GM23338 (cell line): ENCODE results near the gene ADRA2B. TPM values are rescaled to one million over a fixed set of nuclear protein-coding genes. Genes with fewer than 3 reads are reported as not detected.

Experiments used
- ATAC-seq: fragments of 200-7000 bp; cut with Tn5 transposase; 3 replicates; pipeline ENCODE4 v1.9.1; 2020
- DNase-seq: peaks from one replicate; pipeline ENCODE4 v3.0.0-alpha.2; 2015; ENCODE audit warnings: low spot score
- H2AFZ ChIP-seq: fragments of 200-600 bp; sonication (generic); 2 replicates; pipeline ENCODE4 v1.8.0; 2016; ENCODE audit warnings: antibody characterized with exemption, mild to moderate bottlenecking, moderate library complexity
- H3F3A ChIP-seq: fragments of 200-600 bp; sonication (generic); replicated peaks from 2 replicates; pipeline ENCODE4 v1.8.0; 2017; ENCODE audit warnings: antibody characterized with exemption, mixed run types, low read depth
- H3K27ac ChIP-seq: fragments of 200-600 bp; sonication (generic); 2 replicates; pipeline ENCODE4 v1.6.1; 2016; ENCODE audit warnings: low read depth
- H3K27me3 ChIP-seq: fragments of 200-600 bp; sonication (generic); 2 replicates; pipeline ENCODE4 v1.8.0; 2016; ENCODE audit warnings: mild to moderate bottlenecking, mixed run types, moderate library complexity; ENCODE audit not compliant: insufficient read depth
- H3K36me3 ChIP-seq: fragments of 200-600 bp; sonication (generic); 2 replicates; pipeline ENCODE4 v1.8.0; 2016; ENCODE audit warnings: mild to moderate bottlenecking; ENCODE audit not compliant: insufficient read depth
- H3K4me1 ChIP-seq: fragments of 200-600 bp; sonication (generic); 2 replicates; pipeline ENCODE4 v1.8.0; 2016; ENCODE audit warnings: mild to moderate bottlenecking, moderate library complexity; ENCODE audit not compliant: insufficient read depth
- H3K4me2 ChIP-seq: fragments of 200-600 bp; sonication (generic); 2 replicates; pipeline ENCODE4 v1.7.1; 2017; ENCODE audit warnings: mixed run types
- H3K4me3 ChIP-seq: fragments of 200-600 bp; sonication (generic); 2 replicates; pipeline ENCODE4 v1.6.1; 2016; ENCODE audit warnings: mixed run types
- H3K79me2 ChIP-seq: fragments of 200-600 bp; sonication (generic); replicated peaks from 2 replicates; pipeline ENCODE4 v1.8.0; 2017; ENCODE audit warnings: mild to moderate bottlenecking; ENCODE audit not compliant: insufficient read depth
- H3K9me2 ChIP-seq: fragments of 200-600 bp; sonication (generic); 2 replicates; pipeline ENCODE4 v1.8.0; 2017; ENCODE audit not compliant: insufficient read depth
- H4K20me1 ChIP-seq: fragments of 200-600 bp; sonication (generic); replicated peaks from 2 replicates; pipeline ENCODE4 v1.8.0; 2017; ENCODE audit warnings: mild to moderate bottlenecking; ENCODE audit not compliant: insufficient read depth
- H3K27ac Mint-ChIP-seq: 2 replicates; pipeline ENCODE4 v1.8.0; 2020; ENCODE audit warnings: inconsistent platforms, mild to moderate bottlenecking, moderate library complexity, mixed read lengths
- H3K27me3 Mint-ChIP-seq: 3 replicates; pipeline ENCODE4 v1.8.0; 2022; ENCODE audit warnings: low read depth, mild to moderate bottlenecking, moderate library complexity, mixed read lengths, inconsistent platforms; ENCODE audit not compliant: insufficient read depth, poor library complexity
- H3K36me3 Mint-ChIP-seq: 3 replicates; pipeline ENCODE4 v1.8.0; 2021; ENCODE audit warnings: low read depth, mild to moderate bottlenecking, inconsistent platforms, moderate library complexity, mixed read lengths
- H3K4me1 Mint-ChIP-seq: 3 replicates; pipeline ENCODE4 v1.8.0; 2020; ENCODE audit warnings: mild to moderate bottlenecking, inconsistent platforms, mixed read lengths
- H3K4me3 Mint-ChIP-seq: 3 replicates; pipeline ENCODE4 v1.8.0; 2021; ENCODE audit warnings: moderate library complexity, mild to moderate bottlenecking, inconsistent platforms, mixed read lengths
- H3K9me3 Mint-ChIP-seq: 3 replicates; pipeline ENCODE4 v1.8.0; 2020; ENCODE audit warnings: moderate library complexity, mild to moderate bottlenecking, inconsistent platforms, mixed read lengths
- ETS1 ChIP-seq: IDR thresholded peaks from 2 replicates; pipeline ENCODE4 v1.6.1; 2016; ENCODE audit warnings: antibody characterized with exemption
- EZH2phosphoT487 ChIP-seq: fragments of 200-600 bp; sonication (generic); IDR thresholded peaks from one replicate; pipeline ENCODE4 v1.8.1; 2018; ENCODE audit warnings: antibody characterized with exemption; ENCODE audit not compliant: unreplicated experiment
- NANOG ChIP-seq: IDR thresholded peaks from 2 replicates; pipeline ENCODE4 v1.6.1; 2016; ENCODE audit warnings: antibody characterized with exemption, borderline replicate concordance
- POLR2AphosphoS5 ChIP-seq: IDR thresholded peaks from 2 replicates; pipeline ENCODE4 v1.6.1; 2016; ENCODE audit warnings: antibody characterized with exemption, low read depth
- STAT1 ChIP-seq: IDR thresholded peaks from one replicate; pipeline ENCODE4 v1.6.1; 2016; ENCODE audit warnings: antibody characterized with exemption; ENCODE audit not compliant: unreplicated experiment
- ZNF114 ChIP-seq: fragments of 250-450 bp; sonication (Bioruptor Pico); IDR thresholded peaks from 2 replicates; pipeline ENCODE4 v1.5.0; 2020; ENCODE audit warnings: mild to moderate bottlenecking, moderate library complexity
- ZNF331 ChIP-seq: fragments of 250-450 bp; sonication (Bioruptor Pico); IDR thresholded peaks from 2 replicates; pipeline ENCODE4 v1.5.0; 2020; ENCODE audit warnings: low read depth, mild to moderate bottlenecking, moderate library complexity
- polyA plus RNA-seq: library from polyadenylated mRNA; unstranded; fragments of >200 nt; fragmentation: Nextera tagmentation; extraction: Ambion mirVana; gene quantifications from 2 replicates; pipeline ENCODE4 v1.2.1, GENCODE V29; 2016
- total RNA-seq: library from RNA; depleted of rRNA; stranded (reverse); fragments of >200 nt; shearing (Covaris generic); gene quantifications from 2 replicates; pipeline ENCODE4 v1.2.3, GENCODE V29; 2014
- TF ChIP-seq, protein P1 (sequence below): fragments of 250-450 bp; sonication (Bioruptor Pico); IDR thresholded peaks from 2 replicates; pipeline ENCODE4 v1.5.0; 2020; ENCODE audit warnings: mild to moderate bottlenecking, moderate library complexity

The ADRA2B gene
- total and polyA plus RNA-seq, 2 experiments from 2014 or later, result 1.7 to 5.9 TPM

- no peak overlapping the region for H3K4me3 Mint-ChIP-seq
- H3K27me3 Mint-ChIP-seq, result peaks cover 6% of the 10 kb centered on the region
- ATAC-seq, result peak; percentile 17
- Histone ChIP-seq H3K9me2 (no peaks in the 10 kb centered on the region; the same call in 1 of the 2 replicates), H3F3A (no peaks in the 10 kb centered on the region), H3K4me2 (no peak overlapping the region), H2AFZ (peak overlapping the region; percentile 94), H3K27me3 (no peaks in the 10 kb centered on the region), H4K20me1 (no peaks in the 10 kb centered on the region), H3K79me2 (no peaks in the 10 kb centered on the region), H3K36me3 (no peaks in the 10 kb centered on the region), H3K4me1 (peaks cover 7% of the 10 kb centered on the region; the same call in 1 of the 2 replicates), H3K4me3 (no peak overlapping the region), H3K27ac (no peak overlapping the region)
- no peak for DNase-seq
- H3K4me1 Mint-ChIP-seq, result peaks cover 21% of the 10 kb centered on the region
- H3K27ac Mint-ChIP-seq, result no peak overlapping the region
- no peak for TF ChIP-seq ZNF114
- no peaks in the 10 kb centered on the region for H3K9me3 Mint-ChIP-seq
- H3K36me3 Mint-ChIP-seq, result no peaks in the 10 kb centered on the region; the same call in 2 of the 3 replicates
Observed at GRCh38 chr2:96089356-96090195, 26.8 kb downstream of the ADRA2B start.

- no peak overlapping the region for H3K27ac ChIP-seq
- H3K4me1 ChIP-seq, result peaks cover 7% of the 10 kb centered on the region; the same call in 1 of the 2 replicates
- H2AFZ ChIP-seq, result peak overlapping the region; percentile 94
- H3K36me3 ChIP-seq, result no peaks in the 10 kb centered on the region
- no peak overlapping the region for H3K4me3 Mint-ChIP-seq
- no peaks in the 10 kb centered on the region; the same call in 2 of the 3 replicates for H3K36me3 Mint-ChIP-seq
- no peaks in the 10 kb centered on the region for H3K27me3 ChIP-seq
- H3F3A ChIP-seq, result no peaks in the 10 kb centered on the region
- no peaks in the 10 kb centered on the region for H3K79me2 ChIP-seq
- no peaks in the 10 kb centered on the region for H3K9me3 Mint-ChIP-seq
- ATAC-seq (no peak; the same call in 2 of the 3 replicates), DNase-seq (no peak)
- no peak overlapping the region for H3K27ac Mint-ChIP-seq
- no peak overlapping the region for H3K4me2 ChIP-seq
- no peaks in the 10 kb centered on the region for H4K20me1 ChIP-seq
- H3K4me3 ChIP-seq, result no peak overlapping the region
- H3K4me1 Mint-ChIP-seq, result peaks cover 21% of the 10 kb centered on the region
- peaks cover 9% of the 10 kb centered on the region for H3K27me3 Mint-ChIP-seq
- no peaks in the 10 kb centered on the region; the same call in 1 of the 2 replicates for H3K9me2 ChIP-seq
- TF ChIP-seq, protein P1, sequence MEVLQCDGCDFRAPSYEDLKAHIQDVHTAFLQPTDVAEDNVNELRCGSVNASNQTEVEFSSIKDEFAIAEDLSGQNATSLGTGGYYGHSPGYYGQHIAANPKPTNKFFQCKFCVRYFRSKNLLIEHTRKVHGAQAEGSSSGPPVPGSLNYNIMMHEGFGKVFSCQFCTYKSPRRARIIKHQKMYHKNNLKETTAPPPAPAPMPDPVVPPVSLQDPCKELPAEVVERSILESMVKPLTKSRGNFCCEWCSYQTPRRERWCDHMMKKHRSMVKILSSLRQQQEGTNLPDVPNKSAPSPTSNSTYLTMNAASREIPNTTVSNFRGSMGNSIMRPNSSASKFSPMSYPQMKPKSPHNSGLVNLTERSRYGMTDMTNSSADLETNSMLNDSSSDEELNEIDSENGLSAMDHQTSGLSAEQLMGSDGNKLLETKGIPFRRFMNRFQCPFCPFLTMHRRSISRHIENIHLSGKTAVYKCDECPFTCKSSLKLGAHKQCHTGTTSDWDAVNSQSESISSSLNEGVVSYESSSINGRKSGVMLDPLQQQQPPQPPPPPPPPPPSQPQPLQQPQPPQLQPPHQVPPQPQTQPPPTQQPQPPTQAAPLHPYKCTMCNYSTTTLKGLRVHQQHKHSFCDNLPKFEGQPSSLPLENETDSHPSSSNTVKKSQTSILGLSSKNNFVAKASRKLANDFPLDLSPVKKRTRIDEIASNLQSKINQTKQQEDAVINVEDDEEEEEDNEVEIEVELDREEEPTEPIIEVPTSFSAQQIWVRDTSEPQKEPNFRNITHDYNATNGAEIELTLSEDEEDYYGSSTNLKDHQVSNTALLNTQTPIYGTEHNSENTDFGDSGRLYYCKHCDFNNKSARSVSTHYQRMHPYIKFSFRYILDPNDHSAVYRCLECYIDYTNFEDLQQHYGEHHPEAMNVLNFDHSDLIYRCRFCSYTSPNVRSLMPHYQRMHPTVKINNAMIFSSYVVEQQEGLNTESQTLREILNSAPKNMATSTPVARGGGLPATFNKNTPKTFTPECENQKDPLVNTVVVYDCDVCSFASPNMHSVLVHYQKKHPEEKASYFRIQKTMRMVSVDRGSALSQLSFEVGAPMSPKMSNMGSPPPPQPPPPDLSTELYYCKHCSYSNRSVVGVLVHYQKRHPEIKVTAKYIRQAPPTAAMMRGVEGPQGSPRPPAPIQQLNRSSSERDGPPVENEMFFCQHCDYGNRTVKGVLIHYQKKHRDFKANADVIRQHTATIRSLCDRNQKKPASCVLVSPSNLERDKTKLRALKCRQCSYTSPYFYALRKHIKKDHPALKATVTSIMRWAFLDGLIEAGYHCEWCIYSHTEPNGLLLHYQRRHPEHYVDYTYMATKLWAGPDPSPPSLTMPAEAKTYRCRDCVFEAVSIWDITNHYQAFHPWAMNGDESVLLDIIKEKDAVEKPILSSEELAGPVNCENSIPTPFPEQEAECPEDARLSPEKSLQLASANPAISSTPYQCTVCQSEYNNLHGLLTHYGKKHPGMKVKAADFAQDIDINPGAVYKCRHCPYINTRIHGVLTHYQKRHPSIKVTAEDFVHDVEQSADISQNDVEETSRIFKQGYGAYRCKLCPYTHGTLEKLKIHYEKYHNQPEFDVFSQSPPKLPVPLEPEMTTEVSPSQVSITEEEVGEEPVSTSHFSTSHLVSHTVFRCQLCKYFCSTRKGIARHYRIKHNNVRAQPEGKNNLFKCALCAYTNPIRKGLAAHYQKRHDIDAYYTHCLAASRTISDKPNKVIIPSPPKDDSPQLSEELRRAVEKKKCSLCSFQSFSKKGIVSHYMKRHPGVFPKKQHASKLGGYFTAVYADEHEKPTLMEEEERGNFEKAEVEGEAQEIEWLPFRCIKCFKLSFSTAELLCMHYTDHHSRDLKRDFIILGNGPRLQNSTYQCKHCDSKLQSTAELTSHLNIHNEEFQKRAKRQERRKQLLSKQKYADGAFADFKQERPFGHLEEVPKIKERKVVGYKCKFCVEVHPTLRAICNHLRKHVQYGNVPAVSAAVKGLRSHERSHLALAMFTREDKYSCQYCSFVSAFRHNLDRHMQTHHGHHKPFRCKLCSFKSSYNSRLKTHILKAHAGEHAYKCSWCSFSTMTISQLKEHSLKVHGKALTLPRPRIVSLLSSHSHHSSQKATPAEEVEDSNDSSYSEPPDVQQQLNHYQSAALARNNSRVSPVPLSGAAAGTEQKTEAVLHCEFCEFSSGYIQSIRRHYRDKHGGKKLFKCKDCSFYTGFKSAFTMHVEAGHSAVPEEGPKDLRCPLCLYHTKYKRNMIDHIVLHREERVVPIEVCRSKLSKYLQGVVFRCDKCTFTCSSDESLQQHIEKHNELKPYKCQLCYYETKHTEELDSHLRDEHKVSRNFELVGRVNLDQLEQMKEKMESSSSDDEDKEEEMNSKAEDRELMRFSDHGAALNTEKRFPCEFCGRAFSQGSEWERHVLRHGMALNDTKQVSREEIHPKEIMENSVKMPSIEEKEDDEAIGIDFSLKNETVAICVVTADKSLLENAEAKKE, result no peak
- TF ChIP-seq ETS1 (no peak), EZH2phosphoT487 (no peak), POLR2AphosphoS5 (no peak), ZNF331 (CRISPR knock-in tag) (no peak), STAT1 (no peak), NANOG (no peak)
Observed at GRCh38 chr2:96088340-96089335, 27.7 kb downstream of the ADRA2B start.
